NCI-H2107 treated with DMSO at 0.1 percent for 48 hours (cell line): ENCODE results near the gene DHDH.
A peak's percentile ranks its signal among the peaks of the same experiment; 100 is the strongest.

Experiments used
- DNase-seq: peaks from one replicate; lab custom pipeline; 2025; ENCODE audit not compliant: unreplicated experiment; lab: John Stamatoyannopoulos, UW

The DHDH gene

DNA sequence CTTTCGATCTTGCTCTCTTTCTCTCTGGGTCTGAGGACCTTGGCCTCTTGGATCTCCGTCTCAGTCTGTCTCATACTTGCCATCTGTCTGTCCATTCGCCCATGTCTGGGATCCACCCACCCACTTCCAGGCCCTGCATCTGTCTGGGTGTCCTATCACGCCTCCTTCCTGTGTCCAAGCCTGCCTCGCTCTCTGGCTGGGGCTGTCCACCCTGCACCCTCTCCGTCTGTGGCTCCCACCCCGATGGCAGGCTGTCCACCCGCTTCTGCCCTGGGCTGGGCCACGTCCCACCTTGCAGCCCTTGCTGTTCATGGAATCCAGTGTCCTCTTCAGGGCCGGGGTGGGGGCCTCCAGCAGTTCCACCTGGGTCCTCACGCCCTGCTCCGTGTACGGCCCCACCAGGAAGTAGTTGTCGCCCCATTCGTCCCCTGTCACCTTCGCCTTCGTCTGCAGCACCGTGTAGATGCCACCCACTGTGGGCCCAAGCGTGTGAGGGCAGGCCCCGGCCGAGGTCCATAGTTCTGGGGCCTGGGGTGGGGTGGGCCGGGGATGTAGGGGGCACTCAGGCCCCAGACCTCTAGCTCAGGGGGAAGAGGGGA lies 57.6 kb downstream of the DHDH start:
- no peak for DNase-seq

DNA sequence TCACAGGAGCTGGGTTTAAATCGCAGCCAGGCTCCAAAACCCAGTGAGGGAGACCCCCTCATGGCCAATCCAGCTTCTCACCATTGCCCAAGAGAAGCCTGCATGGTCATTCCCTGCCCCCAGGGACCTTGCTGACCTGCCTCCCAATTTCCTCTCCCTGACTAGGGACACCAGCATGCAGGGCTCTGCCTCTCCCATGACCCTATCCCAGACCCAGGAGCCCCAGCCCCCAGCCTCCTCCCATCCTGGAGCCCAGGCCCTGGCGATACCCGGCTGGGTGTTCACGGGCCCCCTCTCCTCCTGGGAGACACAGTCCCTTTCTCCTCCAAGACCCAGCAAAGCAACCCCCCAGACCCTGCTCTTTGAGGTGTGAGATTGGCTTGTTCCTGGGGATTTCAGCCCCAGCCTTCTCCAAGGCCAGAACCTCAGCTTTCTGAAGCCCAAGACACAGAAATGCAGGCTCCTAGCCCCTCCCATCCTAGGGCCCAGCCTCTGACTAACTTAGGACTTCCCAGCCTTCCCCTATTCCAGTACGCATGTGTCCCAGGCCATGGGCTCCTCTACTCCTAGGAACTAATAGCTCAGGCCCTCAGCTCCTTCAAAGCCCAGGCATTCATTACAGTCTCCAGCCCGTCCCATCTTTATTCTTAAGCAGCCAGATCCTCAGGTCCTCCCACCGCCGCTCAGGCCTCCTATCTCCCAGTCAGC lies 58.5 kb downstream of the DHDH start:
- DNase-seq: peak; percentile 3

GRCh38 chr19:48992581-48993174 lies 59.2 kb downstream of the DHDH start:
- DNase-seq: peak; percentile 21

DNA sequence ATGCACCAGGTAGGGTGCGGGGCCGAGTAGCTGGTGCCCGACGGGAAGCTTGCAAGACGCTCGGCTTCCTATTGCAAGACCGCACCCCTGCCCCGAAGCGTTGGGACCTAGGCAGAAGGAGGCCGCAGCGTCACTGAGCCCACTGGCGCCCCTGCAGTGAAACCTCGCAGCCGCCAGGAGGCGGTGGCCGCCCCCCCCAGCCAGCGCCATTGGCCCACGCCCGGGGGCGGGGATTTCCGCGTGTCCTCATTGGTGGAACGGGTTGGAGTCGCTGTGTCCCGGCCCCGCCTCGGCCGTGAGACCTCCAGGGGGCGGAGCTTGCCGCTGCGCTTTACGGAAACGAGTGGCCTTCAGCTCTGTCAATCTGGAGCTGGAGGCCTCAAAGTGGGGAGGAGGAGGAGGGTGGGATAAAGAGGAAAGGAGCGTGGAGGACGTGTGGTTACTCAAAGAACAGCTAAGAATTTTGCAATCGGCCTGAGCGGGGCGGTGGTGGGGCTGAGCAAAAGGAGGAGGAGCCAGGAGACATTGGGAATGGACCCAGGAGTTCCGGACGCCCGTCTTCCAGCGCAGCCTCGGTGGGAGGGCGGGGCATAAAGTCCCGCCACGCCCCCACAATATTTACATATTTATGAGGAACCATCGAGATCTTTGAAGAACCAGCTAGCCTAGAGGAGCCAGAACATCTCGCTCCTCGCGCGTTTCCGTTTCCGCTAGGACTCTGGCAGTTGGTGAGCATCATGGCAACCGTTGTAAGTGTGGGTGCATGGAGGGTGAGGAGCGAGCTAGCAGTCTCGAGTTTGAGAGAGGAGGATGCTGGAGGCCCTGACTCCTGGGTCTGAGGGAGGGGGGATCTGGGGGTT lies 59.9 kb downstream of the DHDH start, which contains the start of the genes GYS1 and RUVBL2:
Gene GYS1, minus strand, starts transcription at position 135 of the 860 bp plus-strand sequence. CDS start 197 bp downstream, outside the sequence.
Gene RUVBL2, plus strand, starts transcription at position 713 of the 860 bp plus-strand sequence. Its CDS starts 25 bp downstream, at position 738.
- DNase-seq: peak; percentile 96

DNA sequence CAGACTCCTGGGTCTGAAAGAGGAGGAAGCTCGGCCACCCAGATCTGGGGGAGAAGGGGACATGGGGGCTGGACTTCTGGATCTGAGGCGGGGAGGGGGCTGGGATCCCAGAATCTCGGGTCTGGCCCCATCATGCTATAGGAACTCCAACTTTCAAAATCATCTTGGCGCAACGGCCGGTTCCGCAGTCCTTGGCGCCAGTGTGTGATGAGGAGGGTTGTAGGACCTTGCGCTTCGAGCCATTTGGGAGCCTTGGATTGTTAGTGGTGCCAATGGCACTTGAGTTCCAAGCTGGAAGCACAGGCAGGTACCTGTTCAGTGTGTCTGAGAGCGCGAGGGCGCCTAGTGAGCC lies 60.5 kb downstream of the DHDH start:
- DNase-seq: no peak
